Astrocyte of the cerebellum (primary cell): ENCODE results near the gene OTUD1.

Experiments used
- DNase-seq: peaks from one replicate; pipeline ENCODE4 v3.0.0-alpha.2; 2011; ENCODE audit warnings: low read depth
- H3K4me3 ChIP-seq: 2 replicates; pipeline ENCODE4 v1.5.1; 2011; ENCODE audit warnings: mild to moderate bottlenecking, low read depth, low read length, moderate library complexity
- CTCF ChIP-seq: IDR thresholded peaks from 2 replicates; pipeline ENCODE4 v1.5.1; 2012; ENCODE audit warnings: low read length, low read depth, moderate library complexity, mild to moderate bottlenecking; ENCODE audit errors: missing control alignments
- in situ Hi-C: cut with HindIII; loops from 2 replicates; pipeline ENCODE4 v1.10.0; 2017; ENCODE audit warnings: low sequenced_read_pairs

The OTUD1 gene

GRCh38 chr10:23419201-23419600 lies 19.7 kb upstream of the OTUD1 start:
- H3K4me3 ChIP-seq = no peak overlapping the region
- no peak for TF ChIP-seq CTCF
- in situ Hi-C loops = no loop called here
- no peak for DNase-seq

GRCh38 chr10:23419655-23420329 lies 19.1 kb upstream of the OTUD1 start:
- H3K4me3 ChIP-seq = no peak overlapping the region
- no peak for TF ChIP-seq CTCF
- in situ Hi-C loops = no loop called here
- DNase-seq = no peak

- TF ChIP-seq CTCF = no peak
- H3K4me3 ChIP-seq = no peak overlapping the region
- in situ Hi-C loops = no loop called here
- no peak for DNase-seq
These were observed 17.5 kb upstream of the OTUD1 start for GRCh38 chr10:23421397-23421796.

GRCh38 chr10:23422003-23422411 lies 16.9 kb upstream of the OTUD1 start:
- TF ChIP-seq CTCF = no peak
- DNase-seq = no peak
- in situ Hi-C loops = no loop called here
- no peak overlapping the region for H3K4me3 ChIP-seq

GRCh38 chr10:23432166-23432565 lies 6.7 kb upstream of the OTUD1 start:
- in situ Hi-C loops = no loop called here
- no peak for DNase-seq
- H3K4me3 ChIP-seq = no peak overlapping the region
- no peak for TF ChIP-seq CTCF

- in situ Hi-C loops = no loop called here
- no peak for DNase-seq
- no peak overlapping the region for H3K4me3 ChIP-seq
- no peak for TF ChIP-seq CTCF
These were observed 6.2 kb upstream of the OTUD1 start for GRCh38 chr10:23432639-23433038.
